HepG2 (cell line): Measurements from ENCODE around the gene GAS2L1. TPM values are rescaled to one million over a fixed set of nuclear protein-coding genes. Genes with fewer than 3 reads are reported as not detected.
A peak's percentile ranks its signal among the peaks of the same experiment; 100 is the strongest.

Experiments used
- ATAC-seq: fragments of 200-7000 bp; cut with Tn5 transposase; 3 replicates; pipeline ENCODE4 v1.9.1; 2020; ENCODE audit warnings: mild to moderate bottlenecking, moderate library complexity
- BruUV-seq: library from RNA; stranded (reverse); fragments of 400-500 nt; replicated peaks from 2 replicates; lab custom pipeline; 2021; lab: Mats Ljungman, UMichigan
- CTCF ChIA-PET: fragments of 300-600 bp; formaldehyde crosslinking; extraction: SDS; loops from one replicate; lab custom pipeline; 2021; ENCODE audit warnings: low total read pairs, inconsistent platforms, low intra/inter-chr PET ratio; lab: Yijun Ruan, JAX
- POLR2A ChIA-PET: fragments of 350-600 bp; sonication (Branson Sonifier 250); formaldehyde crosslinking; loops from one replicate; lab custom pipeline; 2020; ENCODE audit warnings: antibody characterized with exemption, inconsistent platforms; lab: Yijun Ruan, JAX
- DNase-seq: peaks from one replicate; pipeline ENCODE4 v3.0.0-alpha.2; 2015; ENCODE audit warnings: low spot score
- FAIRE-seq: peaks from 3 replicates; lab custom pipeline; 2011; peaks lifted over from hg19 to GRCh38; lab: Jason Lieb, UNC
- H2AFZ ChIP-seq: one replicate; pipeline ENCODE4 v1.6.1; 2011; ENCODE audit warnings: low read length, inconsistent platforms
- H3K27ac ChIP-seq: fragments of 300-600 bp; 3 replicates; pipeline ENCODE4 v1.8.0; 2011; ENCODE audit warnings: mixed run types, mild to moderate bottlenecking, mixed read lengths, low read length, inconsistent platforms; ENCODE audit not compliant: insufficient read depth; ENCODE audit errors: extremely low read length
- H3K27me3 ChIP-seq, 2 experiments: fragments of 200-600 bp in 1 of 2; 2 replicates in 1 of 2; 3 replicates in 1 of 2; pipeline versions ENCODE4 v1.6.0 to v1.8.0; 2011; ENCODE audit warnings: low read length in 2 of 2, mild to moderate bottlenecking in 2 of 2, moderate library complexity in 2 of 2, inconsistent platforms in 1 of 2; ENCODE audit not compliant: insufficient read depth in 2 of 2, control insufficient read depth in 1 of 2
- H3K36me3 ChIP-seq, 2 experiments: fragments of 200-600 bp in 1 of 2; replicated peaks in 1 of 2; 2 replicates in 1 of 2; 3 replicates in 1 of 2; pipeline versions ENCODE4 v1.5.1 to v1.8.0; 2011; ENCODE audit warnings: low read length in 2 of 2, inconsistent platforms in 1 of 2; ENCODE audit not compliant: insufficient read depth in 2 of 2, control insufficient read depth in 1 of 2
- H3K4me1 ChIP-seq: 2 replicates; pipeline ENCODE4 v1.5.1; 2012; ENCODE audit warnings: low read length, inconsistent platforms; ENCODE audit not compliant: insufficient read depth
- H3K4me2 ChIP-seq: 2 replicates; pipeline ENCODE4 v1.6.0; 2011; ENCODE audit warnings: low read depth, low read length, inconsistent platforms
- H3K4me3 ChIP-seq, 3 experiments: fragments of 200-600 bp in 1 of 3; sonication (generic), shearing (Covaris generic) in 1 of 3; replicated peaks in 1 of 3; 2 replicates each; pipeline ENCODE4 v1.5.1; 2011 to 2016; ENCODE audit warnings: low read length in 3 of 3, inconsistent platforms in 2 of 3, low read depth in 2 of 3, mild to moderate bottlenecking in 2 of 3, control low read depth in 1 of 3, mixed read lengths in 1 of 3; ENCODE audit not compliant: insufficient read depth in 1 of 3
- H3K79me2 ChIP-seq: one replicate; pipeline ENCODE4 v1.6.1; 2011; ENCODE audit warnings: low read length, inconsistent platforms; ENCODE audit not compliant: insufficient read depth
- H3K9ac ChIP-seq: 2 replicates; pipeline ENCODE4 v1.6.0; 2011; ENCODE audit warnings: mild to moderate bottlenecking, low read depth, low read length, inconsistent platforms; ENCODE audit not compliant: insufficient read depth
- H3K9me3 ChIP-seq: 2 replicates; pipeline ENCODE4 v1.5.1; 2012; ENCODE audit warnings: mild to moderate bottlenecking, low read length
- H4K20me1 ChIP-seq: 2 replicates; pipeline ENCODE4 v1.6.0; 2011; ENCODE audit warnings: inconsistent platforms, mild to moderate bottlenecking, low read length, moderate library complexity; ENCODE audit not compliant: insufficient read depth
- CC2D1A ChIP-seq: sonication (generic); formaldehyde crosslinking; IDR thresholded peaks from 2 replicates; pipeline ENCODE4 v1.8.1; 2023; ENCODE audit warnings: mild to moderate bottlenecking, missing genetic modification reagents
- GRHL1 ChIP-seq: sonication (generic); formaldehyde crosslinking; conservative IDR thresholded peaks from 2 replicates; pipeline ENCODE4 v1.8.0; 2022; ENCODE audit warnings: missing genetic modification reagents
- HMG20A ChIP-seq: IDR thresholded peaks from 2 replicates; pipeline ENCODE4 v1.6.1; 2016; ENCODE audit warnings: borderline replicate concordance
- JARID2 ChIP-seq: sonication (generic); formaldehyde crosslinking; IDR thresholded peaks from 2 replicates; pipeline ENCODE4 v1.8.1; 2023; ENCODE audit warnings: missing genetic modification reagents, inconsistent platforms; ENCODE audit not compliant: insufficient replicate concordance
- KDM5A ChIP-seq: fragments of 200-600 bp; sonication (generic); IDR thresholded peaks from 2 replicates; pipeline ENCODE4 v1.7.0; 2018; ENCODE audit warnings: antibody characterized with exemption, mild to moderate bottlenecking, low read length, borderline replicate concordance
- LCORL ChIP-seq, 2 experiments: fragments of 450-650 bp in 1 of 2; sonication (generic) in 1 of 2; formaldehyde crosslinking in 1 of 2; IDR thresholded peaks; 2 replicates each; pipeline versions ENCODE4 v1.5.0 to v1.6.1; 2017 to 2020; ENCODE audit warnings: antibody characterized with exemption in 1 of 2, missing genetic modification reagents in 1 of 2
- MXD1 ChIP-seq: sonication (generic); formaldehyde crosslinking; IDR thresholded peaks from 2 replicates; pipeline ENCODE4 v1.4.0; 2020; ENCODE audit warnings: mild to moderate bottlenecking, missing genetic modification reagents
- NAIF1 ChIP-seq: sonication (generic); formaldehyde crosslinking; IDR thresholded peaks from 2 replicates; pipeline ENCODE4 v1.5.0; 2020; ENCODE audit warnings: mild to moderate bottlenecking, missing genetic modification reagents, borderline replicate concordance
- NKX3-1 ChIP-seq: sonication (generic); formaldehyde crosslinking; IDR thresholded peaks from 2 replicates; pipeline ENCODE4 v1.5.0; 2020; ENCODE audit warnings: missing genetic modification reagents
- RXRB ChIP-seq: IDR thresholded peaks from 2 replicates; pipeline ENCODE4 v1.6.1; 2016; ENCODE audit warnings: borderline replicate concordance, missing genetic modification reagents, missing compliant biosample characterization
- STAG1 ChIP-seq: sonication (generic); formaldehyde crosslinking; IDR thresholded peaks from 2 replicates; pipeline ENCODE4 v1.4.0; 2020; ENCODE audit warnings: missing genetic modification reagents
- TCF12 ChIP-seq, 2 experiments: fragments of 450-650 bp in 1 of 2; sonication (generic) in 1 of 2; formaldehyde crosslinking in 1 of 2; IDR thresholded peaks; 2 replicates each; pipeline versions ENCODE4 v1.6.1 to v1.8.0; 2017 to 2022; ENCODE audit warnings: antibody characterized with exemption in 1 of 2, mild to moderate bottlenecking in 1 of 2, missing genetic modification reagents in 1 of 2, moderate library complexity in 1 of 2
- ZBTB25 ChIP-seq: IDR thresholded peaks from 2 replicates; pipeline ENCODE4 v1.6.1; 2018; ENCODE audit warnings: missing genetic modification reagents
- ZFP37 ChIP-seq: sonication (generic); formaldehyde crosslinking; IDR thresholded peaks from 2 replicates; pipeline ENCODE4 v1.4.0; 2020; ENCODE audit warnings: missing genetic modification reagents, borderline replicate concordance
- ZNF276 ChIP-seq: sonication (generic); formaldehyde crosslinking; IDR thresholded peaks from 2 replicates; pipeline ENCODE4 v1.4.0; 2020; ENCODE audit warnings: mild to moderate bottlenecking, low read depth, missing genetic modification reagents
- ZNF747 ChIP-seq: sonication (generic); formaldehyde crosslinking; IDR thresholded peaks from 2 replicates; pipeline ENCODE4 v1.8.1; 2023; ENCODE audit warnings: missing genetic modification reagents, mild to moderate bottlenecking, borderline replicate concordance
- WGBS: methylation state at CpG from one replicate; pipeline ENCODE4 v1.1.6; 2017; ENCODE audit warnings: low lambda C conversion rate; 5-methylcytosine and 5-hydroxymethylcytosine counted together
- in situ Hi-C: cut with HindIII; loops from 2 replicates; pipeline ENCODE4 v1.10.0; 2017; ENCODE audit warnings: low pct_unique_long_range_greater_than_20kb; ENCODE audit not compliant: extremely low pct_ligation_motif_present
- intact Hi-C: fragments of 100-400 bp; cut with micrococcal nuclease; formaldehyde crosslinking; loops from one replicate; pipeline ENCODE4 v1.10.0; 2022; ENCODE audit not compliant: unreplicated experiment
- polyA plus RNA-seq, 8 experiments: library from polyadenylated mRNA; depleted of rRNA in 3 of 8; stranded (reverse) in 7 of 8; unstranded in 1 of 8; fragments of >200 nt; fragmentation: Illumina TruSeq in 4 of 8; extraction: Trizol in 4 of 8; gene quantifications; 2 replicates each; pipeline versions ENCODE4 v1.2.1 to v1.2.3, GENCODE V29; 2011 to 2016; ENCODE audit warnings: low read depth in 4 of 8, missing spikeins in 1 of 8, mixed read lengths in 1 of 8; ENCODE audit not compliant: insufficient read depth in 1 of 8
- total RNA-seq, 5 experiments: library from RNA; depleted of rRNA; stranded (reverse); fragments of >200 nt; fragmentation: Illumina TruSeq; extraction: Trizol; gene quantifications; 2 replicates each; pipeline ENCODE4 v1.2.3, GENCODE V29; 2016; ENCODE audit warnings: low read depth in 1 of 5

The GAS2L1 gene
- total and polyA plus RNA-seq, 2 of the 13 experiments (the other 11 are each of a cell fraction or from before 2014, with no cell fraction given) = 1.8 to 3.3 TPM

- Histone ChIP-seq H3K36me3 (peaks cover 3 to 28% of the 10 kb centered on the region in 2 experiments), H4K20me1 (peaks cover 33% of the 10 kb centered on the region), H3K27ac (peak overlapping the region; percentile 98), H3K27me3 (no peaks in the 10 kb centered on the region; a peak in 1 of 5 replicates), H3K9me3 (no peaks in the 10 kb centered on the region), H3K4me3 (peak overlapping the region; percentile 75 to 96 (median 93)), H3K9ac (peak overlapping the region; percentile 100), H3K79me2 (peaks cover 65% of the 10 kb centered on the region), H3K4me1 (peaks cover 44% of the 10 kb centered on the region), H2AFZ (no peak overlapping the region), H3K4me2 (peak overlapping the region; percentile 90)
- WGBS = 1% methylated on average over 12 of the region's 32 CpGs
- intact Hi-C loops = no loop called here
- ChIA-PET CTCF (no interaction called here), POLR2A (no interaction called here)
- DNase-seq (no peak), ATAC-seq (no peak), FAIRE-seq (no peak)
- in situ Hi-C loops = no loop called here
- BruUV-seq = TSS peak; percentile 77
- TF ChIP-seq MXD1 = peak; percentile 66; the same call in 1 of the 2 replicates
- no peak for TF ChIP-seq GRHL1 (CRISPR knock-in tag)
- 0 out of 2 replicates have a peak, but pooled peaks have one; percentile 24 for TF ChIP-seq NKX3-1
- 0 out of 2 replicates have a peak, but pooled peaks have one; percentile 10 for TF ChIP-seq HMG20A
- TF ChIP-seq LCORL (IDR thresholded peaks at IDR 0.05) = no peak
- TF ChIP-seq LCORL (CRISPR knock-in tag; IDR thresholded peaks at IDR 0.05) = peak; percentile 80
- TF ChIP-seq STAG1 (CRISPR knock-in tag) = no peak
- peak; percentile 22 for TF ChIP-seq JARID2 (CRISPR knock-in tag)
- TF ChIP-seq CC2D1A = peak; percentile 53
- TF ChIP-seq ZNF747 = 0 out of 2 replicates have a peak, but pooled peaks have one; percentile 8
- TF ChIP-seq ZBTB25 (CRISPR knock-in tag) = 0 out of 2 replicates have a peak, but pooled peaks have one; percentile 6
- TF ChIP-seq ZFP37 (CRISPR knock-in tag) = no peak
- 0 out of 2 replicates have a peak, but pooled peaks have one; percentile 4 for TF ChIP-seq KDM5A
- no peak for TF ChIP-seq RXRB (CRISPR knock-in tag)
- TF ChIP-seq NAIF1 = 0 out of 2 replicates have a peak, but pooled peaks have one; percentile 17
- TF ChIP-seq TCF12 (IDR thresholded peaks at IDR 0.05) = no peak
- no peak for TF ChIP-seq TCF12 (CRISPR knock-in tag; IDR thresholded peaks at IDR 0.05)
- no peak for TF ChIP-seq ZNF276 (CRISPR knock-in tag)
Measured at GRCh38 chr22:29267462-29267857, 39.0 kb upstream of the GAS2L1 start.
